Kidney capillary endothelial cell (primary cell): ENCODE measurements around the gene GOLGA5.

Experiments
- DNase-seq: peaks from one replicate; pipeline ENCODE4 v3.0.0-alpha.2; 2018; ENCODE audit warnings: low spot score

GOLGA5 gene

DNA sequence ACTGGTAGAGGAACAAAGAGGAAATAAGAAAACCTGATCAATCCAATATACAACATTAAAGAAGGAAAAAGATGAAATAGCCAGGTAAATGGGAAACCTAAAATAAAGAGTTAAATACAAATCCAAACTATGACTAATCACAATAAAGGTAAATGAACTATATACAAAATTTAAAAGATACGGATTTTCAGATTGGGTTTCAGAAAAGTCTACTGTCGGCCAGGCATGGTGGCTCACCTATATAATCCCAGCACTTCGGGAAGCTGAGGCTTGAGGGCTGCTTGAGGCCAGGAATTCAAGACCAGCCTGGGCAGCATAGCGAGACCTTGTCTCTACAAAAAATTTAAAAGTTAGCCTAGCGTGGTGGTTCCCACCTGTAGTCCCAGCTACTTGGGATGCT lies 89.0 kb downstream of the GOLGA5 start:
- DNase-seq, result no peak

DNA sequence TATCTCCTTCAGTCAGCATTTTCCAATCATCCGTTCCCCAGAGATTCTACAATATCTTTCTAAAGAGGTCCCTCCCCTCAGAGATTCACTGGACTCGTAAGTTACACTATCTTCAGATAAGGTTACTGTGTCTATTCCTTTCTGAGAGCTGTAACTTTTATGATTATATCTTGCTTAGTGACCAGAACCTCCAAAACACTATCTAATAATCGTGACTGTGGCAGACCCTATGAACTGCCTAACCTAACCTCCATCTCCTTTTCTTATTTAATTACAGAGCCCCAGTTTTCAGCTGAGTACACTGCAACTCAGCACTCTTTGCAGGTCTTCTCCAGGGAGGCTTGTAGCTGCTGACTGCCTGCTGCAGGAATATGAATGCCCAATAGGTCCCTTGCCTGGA lies 90.3 kb downstream of the GOLGA5 start:
- DNase-seq, result no peak

DNA sequence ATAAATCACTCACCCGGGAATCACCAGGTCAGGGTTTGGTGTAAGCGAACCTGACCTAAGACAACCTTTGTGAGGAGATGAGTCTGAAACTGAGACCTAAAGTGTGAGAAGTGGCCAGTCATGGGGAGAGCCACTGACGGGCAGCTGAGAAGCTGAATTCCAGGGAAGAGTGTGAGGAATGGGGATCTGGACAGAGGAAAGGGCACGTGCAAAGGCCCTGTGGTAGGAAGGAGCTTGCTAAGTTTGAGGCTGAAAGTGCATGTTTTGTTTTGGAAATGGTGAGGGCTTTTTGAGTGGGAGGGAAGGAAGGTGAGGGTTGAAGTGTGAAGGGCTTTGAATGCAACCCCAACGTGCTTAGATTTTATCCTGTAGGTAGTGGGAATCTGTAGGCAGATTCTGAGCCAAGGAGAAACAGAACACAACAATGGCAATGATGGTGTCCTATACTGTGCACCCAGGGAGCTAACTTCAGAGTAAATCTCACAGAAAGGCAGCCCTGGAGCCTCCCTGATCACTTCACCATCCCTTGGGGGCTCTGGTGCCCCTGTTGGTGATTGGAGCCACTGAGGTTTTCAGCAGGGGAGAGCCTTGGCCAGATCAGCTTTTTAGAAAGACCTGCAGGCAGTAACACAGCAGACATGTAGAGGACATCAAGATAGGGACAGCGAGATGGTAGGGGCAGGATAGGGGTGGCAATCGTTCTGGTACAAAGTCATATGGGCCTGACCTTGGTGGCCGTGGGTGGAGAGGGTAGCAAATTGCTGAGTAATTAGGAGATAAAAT lies 91.4 kb downstream of the GOLGA5 start:
- DNase-seq, result no peak

DNA sequence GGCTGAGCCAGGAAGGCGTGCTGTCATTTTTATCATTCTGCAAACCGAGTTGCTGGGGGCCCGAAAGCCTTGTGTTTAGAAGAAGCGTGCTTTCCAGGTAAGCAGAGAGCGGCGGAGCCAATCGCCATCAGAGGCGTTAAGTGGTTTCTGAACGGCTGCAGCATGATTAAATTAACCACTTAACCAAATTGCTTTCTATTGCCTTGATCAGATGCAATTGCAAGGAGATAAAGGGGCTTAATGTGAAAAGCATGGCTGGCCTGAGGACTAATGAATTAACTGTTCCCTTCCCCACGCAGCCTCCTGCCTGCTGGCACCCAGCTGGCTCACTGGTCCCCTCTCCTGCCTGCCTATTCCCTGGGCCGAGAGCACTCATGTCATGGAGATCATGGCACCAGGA lies 92.2 kb downstream of the GOLGA5 start:
- DNase-seq, result no peak

DNA sequence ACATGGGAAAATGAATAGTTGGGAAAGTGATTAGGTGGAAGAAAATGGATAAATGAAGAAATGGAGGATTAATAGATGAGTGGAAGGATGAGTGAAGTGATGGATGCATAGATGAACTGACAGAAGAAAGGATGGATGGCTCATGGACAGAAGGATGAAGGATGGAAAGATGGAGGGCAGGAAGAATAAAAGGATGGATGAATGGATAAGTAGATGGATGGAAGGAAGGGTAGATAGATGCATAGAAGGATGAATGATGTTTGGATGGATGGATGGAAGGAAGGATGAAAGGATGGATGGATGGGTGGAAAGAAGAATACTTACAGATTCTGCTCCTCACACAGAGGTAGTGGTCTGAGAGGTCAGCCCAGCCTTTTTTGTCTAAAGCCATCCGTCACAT lies 93.1 kb downstream of the GOLGA5 start:
- DNase-seq, result no peak

DNA sequence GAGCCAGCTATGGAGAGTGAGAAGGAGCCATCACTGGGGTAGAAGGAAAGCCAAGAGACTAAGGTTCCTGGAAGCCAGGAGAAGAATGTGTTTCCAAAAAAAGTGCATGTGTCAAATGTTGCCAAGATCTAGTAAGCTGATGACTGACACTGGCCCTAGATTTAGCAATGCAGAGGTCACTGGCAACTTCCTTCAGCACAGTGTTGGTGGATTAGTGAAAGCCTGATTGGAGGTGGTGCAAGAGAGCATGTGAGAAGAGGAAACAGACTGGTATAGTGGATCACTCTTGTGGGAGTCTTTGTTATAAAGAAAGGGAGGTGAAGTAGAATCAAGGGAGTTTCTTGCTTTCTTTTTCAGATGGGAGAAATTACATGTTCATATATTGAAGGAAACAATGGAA lies 94.8 kb downstream of the GOLGA5 start:
- no peak for DNase-seq
